HL-60 (cell line): ENCODE results near the gene FYB2.

Source experiments
- DNase-seq, 2 experiments: peaks; one replicate each; pipeline ENCODE4 v3.0.0-alpha.2; 2010 to 2020; ENCODE audit warnings: low read depth in 1 of 2, low spot score in 1 of 2
- H3K27ac ChIP-seq: fragments of 250-450 bp; sonication (Bioruptor Pico); replicated peaks from 2 replicates; pipeline ENCODE4 v1.5.1; 2020; ENCODE audit warnings: mild to moderate bottlenecking, moderate library complexity
- H3K27me3 ChIP-seq: fragments of 250-450 bp; sonication (Bioruptor Pico); 2 replicates; pipeline ENCODE4 v1.5.1; 2021; ENCODE audit warnings: mild to moderate bottlenecking, moderate library complexity; ENCODE audit not compliant: insufficient read depth, poor library complexity, severe bottlenecking
- H3K4me3 ChIP-seq: replicated peaks from 2 replicates; pipeline ENCODE4 v1.5.1; 2011; ENCODE audit warnings: mild to moderate bottlenecking, control low read depth, low read length; ENCODE audit not compliant: insufficient read depth
- CTCF ChIP-seq: IDR thresholded peaks from one replicate; pipeline ENCODE4 v1.5.1; 2011; ENCODE audit warnings: low read length, control low read depth, inconsistent platforms; ENCODE audit not compliant: insufficient read depth
- GABPA ChIP-seq: IDR thresholded peaks from 2 replicates; pipeline ENCODE4 v1.6.1; 2012; ENCODE audit warnings: low read depth
- POLR2AphosphoS5 ChIP-seq: IDR thresholded peaks from 2 replicates; pipeline ENCODE4 v1.6.1; 2012; ENCODE audit warnings: low read depth
- REST ChIP-seq: IDR thresholded peaks from 2 replicates; pipeline ENCODE4 v1.6.1; 2012; ENCODE audit warnings: low read depth; ENCODE audit not compliant: insufficient replicate concordance
- SPI1 ChIP-seq: IDR thresholded peaks from 2 replicates; pipeline ENCODE4 v1.6.1; 2012; ENCODE audit warnings: low read depth, mild to moderate bottlenecking, borderline replicate concordance

Gene FYB2

GRCh38 chr1:56814205-56814604 lies 5.0 kb downstream of the FYB2 start:
- no peaks in the 10 kb centered on the region for H3K27me3 ChIP-seq
- H3K27ac ChIP-seq: no peak overlapping the region
- no peak overlapping the region for H3K4me3 ChIP-seq
- no peak for DNase-seq
- no peak for TF ChIP-seq REST
- no peak for TF ChIP-seq SPI1
- no peak for TF ChIP-seq POLR2AphosphoS5
- no peak for TF ChIP-seq GABPA

- Histone ChIP-seq H3K27ac (no peak overlapping the region), H3K27me3 (no peaks in the 10 kb centered on the region), H3K4me3 (no peak overlapping the region)
- TF ChIP-seq SPI1 (no peak), POLR2AphosphoS5 (no peak), GABPA (no peak), CTCF (no peak), REST (no peak)
- DNase-seq: no peak
These were observed 7.9 kb downstream of the FYB2 start for GRCh38 chr1:56811331-56811730.

- Histone ChIP-seq H3K27me3 (no peaks in the 10 kb centered on the region), H3K4me3 (no peak overlapping the region), H3K27ac (no peak overlapping the region)
- TF ChIP-seq POLR2AphosphoS5 (no peak), GABPA (no peak), SPI1 (no peak), REST (no peak), CTCF (no peak)
- DNase-seq: no peak
These were observed 10.8 kb downstream of the FYB2 start for GRCh38 chr1:56808410-56808809.

GRCh38 chr1:56806804-56807203 lies 12.4 kb downstream of the FYB2 start:
- no peak for DNase-seq
- H3K4me3 ChIP-seq: no peak overlapping the region
- TF ChIP-seq POLR2AphosphoS5 (no peak), CTCF (no peak), REST (no peak), SPI1 (no peak), GABPA (no peak)
- H3K27me3 ChIP-seq: no peaks in the 10 kb centered on the region
- H3K27ac ChIP-seq: no peak overlapping the region
